NCI-H226 (cell line): Measurements from ENCODE around the gene CADM2.

Experiments used
- DNase-seq: peaks from one replicate; pipeline ENCODE4 v3.0.0-alpha.2; 2015

The CADM2 gene

GRCh38 chr3:85208650-85209049 lies 249.9 kb downstream of the CADM2 start:
- DNase-seq = no peak

GRCh38 chr3:85210540-85210939 lies 251.8 kb downstream of the CADM2 start:
- DNase-seq = no peak

- no peak for DNase-seq
These were observed 270.2 kb downstream of the CADM2 start for GRCh38 chr3:85228966-85229365.

GRCh38 chr3:85244091-85244490 lies 285.3 kb downstream of the CADM2 start:
- no peak for DNase-seq

- no peak for DNase-seq
These were observed 285.7 kb downstream of the CADM2 start for GRCh38 chr3:85244519-85244918.

- no peak for DNase-seq
These were observed 293.0 kb downstream of the CADM2 start for GRCh38 chr3:85251766-85252165.

GRCh38 chr3:85252686-85253085 lies 293.9 kb downstream of the CADM2 start:
- DNase-seq = no peak

- peak; percentile 45 for DNase-seq
These were observed 295.9 kb downstream of the CADM2 start for GRCh38 chr3:85254738-85255137.

GRCh38 chr3:85255949-85256348 lies 297.2 kb downstream of the CADM2 start:
- DNase-seq = no peak

GRCh38 chr3:85258326-85258725 lies 299.5 kb downstream of the CADM2 start:
- DNase-seq = no peak

GRCh38 chr3:85258819-85259218 lies 300.0 kb downstream of the CADM2 start:
- DNase-seq = no peak

GRCh38 chr3:85259748-85260147 lies 301.0 kb downstream of the CADM2 start:
- no peak for DNase-seq

- no peak for DNase-seq
These were observed 305.6 kb downstream of the CADM2 start for GRCh38 chr3:85264381-85264780.

- no peak for DNase-seq
These were observed 311.7 kb downstream of the CADM2 start for GRCh38 chr3:85270488-85270887.

- DNase-seq = no peak
These were observed 313.1 kb downstream of the CADM2 start for GRCh38 chr3:85271911-85272310.

- DNase-seq = no peak
These were observed 329.5 kb downstream of the CADM2 start for GRCh38 chr3:85288257-85288656.

- DNase-seq = no peak
These were observed 338.5 kb downstream of the CADM2 start for GRCh38 chr3:85297291-85297690.

- no peak for DNase-seq
These were observed 339.2 kb downstream of the CADM2 start for GRCh38 chr3:85298032-85298431.

GRCh38 chr3:85303156-85303555 lies 344.4 kb downstream of the CADM2 start:
- DNase-seq = no peak

GRCh38 chr3:85304360-85304964 lies 345.7 kb downstream of the CADM2 start:
- no peak for DNase-seq

GRCh38 chr3:85312331-85312730 lies 353.5 kb downstream of the CADM2 start:
- DNase-seq = no peak

GRCh38 chr3:85313380-85313779 lies 354.6 kb downstream of the CADM2 start:
- no peak for DNase-seq

GRCh38 chr3:85316252-85316651 lies 357.5 kb downstream of the CADM2 start:
- DNase-seq = no peak

GRCh38 chr3:85321892-85322291 lies 363.1 kb downstream of the CADM2 start:
- no peak for DNase-seq

- peak; percentile 1 for DNase-seq
These were observed 371.3 kb downstream of the CADM2 start for GRCh38 chr3:85330071-85330470.

GRCh38 chr3:85337895-85338294 lies 379.1 kb downstream of the CADM2 start:
- DNase-seq = no peak
